ENCODE results near the gene FBXW8.
"Not testable (repeated sequence)": the region's sequence is repeated elsewhere in the genome, so short reads cannot be mapped to it uniquely, and the experiment has no call there.

FBXW8 gene

GRCh38 chr12:117054279-117054678 is 143.5 kb downstream of the FBXW8 start:
- H3K27ac ChIP-seq: no peak overlapping the region
- no peak for DNase-seq (ENCODE audit: low spot score)
- TF ChIP-seq CTCF (IDR thresholded peaks at IDR 0.05): no peak
- H3K4me3 ChIP-seq: no peak overlapping the region

GRCh38 chr12:117057626-117058025 is 146.9 kb downstream of the FBXW8 start:
- not testable (repeated sequence) for DNase-seq (ENCODE audit: low spot score); H3K4me3 ChIP-seq; H3K27ac ChIP-seq

GRCh38 chr12:117058442-117059072 is 147.8 kb downstream of the FBXW8 start:
- no peak overlapping the region for H3K27ac ChIP-seq
- TF ChIP-seq CTCF (IDR thresholded peaks at IDR 0.05): no peak
- no peak overlapping the region for H3K4me3 ChIP-seq

GRCh38 chr12:117059156-117059555 is 148.4 kb downstream of the FBXW8 start:
- no peak for DNase-seq (ENCODE audit: low spot score)
- no peak overlapping the region for H3K4me3 ChIP-seq

More at GRCh38 chr12:117058442-117059072, 147.8 kb downstream of the FBXW8 start:
- no peak for DNase-seq (ENCODE audit: low spot score)

GRCh38 chr12:117060246-117060928 is 149.6 kb downstream of the FBXW8 start:
- no peak overlapping the region for H3K4me3 ChIP-seq
- H3K27ac ChIP-seq: no peak overlapping the region

More at GRCh38 chr12:117059156-117059555, 148.4 kb downstream of the FBXW8 start:
- TF ChIP-seq CTCF (IDR thresholded peaks at IDR 0.05): no peak
- no peak overlapping the region for H3K27ac ChIP-seq

GRCh38 chr12:117060929-117061305 is 150.2 kb downstream of the FBXW8 start:
- DNase-seq (ENCODE audit: low spot score): no peak
- TF ChIP-seq CTCF (IDR thresholded peaks at IDR 0.05): no peak
- Histone ChIP-seq H3K27ac (no peak overlapping the region), H3K4me3 (no peak overlapping the region)

More at GRCh38 chr12:117060246-117060928, 149.6 kb downstream of the FBXW8 start:
- TF ChIP-seq CTCF (IDR thresholded peaks at IDR 0.05): no peak
- no peak for DNase-seq (ENCODE audit: low spot score)

- H3K27ac ChIP-seq: no peak overlapping the region
- DNase-seq (ENCODE audit: low spot score): no peak
- H3K4me3 ChIP-seq: no peak overlapping the region
- TF ChIP-seq CTCF (IDR thresholded peaks at IDR 0.05): no peak
These were observed 150.9 kb downstream of the FBXW8 start for GRCh38 chr12:117061555-117062079.

Data from coronary artery (tissue), 2 donors.